ENCODE measurements around the gene DRD1. TPM values are rescaled to one million over a fixed set of nuclear protein-coding genes. Genes with fewer than 3 reads are reported as not detected.
"Not testable (repeated sequence)": the region's sequence is repeated elsewhere in the genome, so short reads cannot be mapped to it uniquely, and the experiment has no call there.

The DRD1 gene
- total RNA-seq, 3 donors from 2014 or later: under 0.01 to 0.33 TPM; not detected in 1

- Histone ChIP-seq H3K27ac (no peak overlapping the region), H3K9me3 (peaks cover 0 to 9% of the 10 kb centered on the region in 2 donors), H3K4me1 (no peaks in the 10 kb centered on the region), H3K36me3 (no peaks in the 10 kb centered on the region), H3K4me3 (no peak overlapping the region), H3K27me3 (no peaks in the 10 kb centered on the region)
- no peak for DNase-seq (ENCODE audit: low spot score in 2 of 2)
- intact Hi-C loops (cut with DNase I; ENCODE audit: low total_unique reads): no loop called here
- TF ChIP-seq POLR2A (IDR thresholded peaks at IDR 0.05) (no peak), POLR2AphosphoS5 (IDR thresholded peaks at IDR 0.05) (no peak), CTCF (IDR thresholded peaks at IDR 0.05) (no peak)
Measured at GRCh38 chr5:175410926-175411325, 33.1 kb downstream of the DRD1 start.

DNA sequence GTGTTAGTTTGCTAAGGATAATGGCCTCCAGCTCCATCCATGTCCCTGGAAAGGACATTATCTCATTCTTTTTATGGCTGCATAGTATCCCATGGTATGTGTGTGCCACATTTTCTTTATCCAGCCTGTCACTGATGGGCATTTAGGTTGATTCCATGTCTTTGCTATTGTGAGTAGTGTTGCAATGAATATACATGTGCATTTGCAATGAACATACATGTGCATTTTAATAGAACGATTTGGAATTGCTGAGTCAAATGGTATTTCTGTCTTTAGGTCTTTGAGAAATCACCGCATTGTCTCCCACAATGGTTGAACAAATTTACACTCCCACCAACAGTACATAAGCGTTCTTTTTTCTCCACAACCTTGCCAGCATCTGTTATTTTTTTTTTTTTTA, 37.7 kb downstream of the DRD1 start:
- H3K27ac ChIP-seq: no peak overlapping the region
- H3K4me3 ChIP-seq: no peak overlapping the region
- no peak for DNase-seq (ENCODE audit: low spot score in 2 of 2)
- no peaks in the 10 kb centered on the region for H3K27me3 ChIP-seq
- intact Hi-C loops (cut with DNase I; ENCODE audit: low total_unique reads): no loop called here
- H3K4me1 ChIP-seq: no peaks in the 10 kb centered on the region
- H3K9me3 ChIP-seq: no peaks in the 10 kb centered on the region
- TF ChIP-seq POLR2A (IDR thresholded peaks at IDR 0.05) (no peak), POLR2AphosphoS5 (IDR thresholded peaks at IDR 0.05) (no peak), CTCF (IDR thresholded peaks at IDR 0.05) (no peak)
- H3K36me3 ChIP-seq: no peaks in the 10 kb centered on the region

DNA sequence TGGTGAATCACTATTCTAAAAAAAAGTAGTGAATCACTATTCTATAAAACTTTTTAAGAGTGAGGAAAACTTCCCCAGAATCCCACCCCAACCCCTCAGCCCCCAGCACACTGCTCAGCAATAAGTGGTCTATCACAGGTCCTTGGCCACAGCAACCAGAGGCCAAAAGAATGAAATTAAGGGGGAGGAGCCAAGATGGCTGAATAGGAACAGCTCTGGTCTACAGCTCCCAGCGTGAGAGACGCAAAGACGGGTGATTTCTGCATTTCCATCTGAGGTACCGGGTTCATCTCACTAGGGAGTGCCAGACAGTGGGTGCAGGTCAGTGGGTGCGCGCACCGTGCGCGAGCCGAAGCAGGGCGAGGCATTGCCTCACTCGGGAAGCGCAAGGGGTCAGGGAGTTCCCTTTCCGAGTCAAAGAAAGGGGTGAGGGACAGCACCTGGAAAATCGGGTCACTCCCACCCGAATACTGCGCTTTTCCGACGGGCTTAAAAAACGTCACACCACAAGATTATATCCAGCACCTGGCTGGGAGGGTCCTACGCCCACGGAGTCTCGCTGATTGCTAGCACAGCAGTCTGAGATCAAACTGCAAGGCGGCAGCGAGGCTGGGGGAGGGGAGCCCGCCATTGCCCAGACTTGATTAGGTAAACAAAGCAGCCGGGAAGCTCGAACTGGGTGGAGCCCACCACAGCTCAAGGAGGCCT, 46.2 kb downstream of the DRD1 start:
- H3K36me3 ChIP-seq; H3K27ac ChIP-seq; H3K4me3 ChIP-seq; H3K9me3 ChIP-seq; H3K4me1 ChIP-seq; intact Hi-C loops (cut with DNase I; ENCODE audit: low total_unique reads); DNase-seq (ENCODE audit: low spot score in 2 of 2); H3K27me3 ChIP-seq: not testable (repeated sequence)

DNA sequence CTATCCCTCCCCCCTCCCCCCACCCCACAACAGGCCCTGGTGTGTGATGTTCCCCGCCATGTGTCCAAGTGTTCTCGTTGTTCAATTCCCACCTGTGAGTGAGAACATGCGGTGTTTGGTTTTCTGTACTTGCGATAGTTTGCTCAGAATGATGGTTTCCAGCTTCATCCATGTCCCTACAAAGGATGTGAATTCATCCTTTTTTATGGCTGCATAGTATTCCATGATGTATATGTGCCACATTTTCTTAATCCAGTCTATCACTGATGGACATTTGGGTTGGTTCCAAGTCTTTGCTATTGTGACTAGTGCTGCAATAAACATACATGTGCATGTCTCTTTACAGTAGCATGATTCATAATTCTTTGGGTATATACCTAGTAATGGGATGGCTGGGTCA, 48.6 kb downstream of the DRD1 start:
- H3K9me3 ChIP-seq; H3K27ac ChIP-seq; H3K4me1 ChIP-seq; H3K4me3 ChIP-seq; intact Hi-C loops (cut with DNase I; ENCODE audit: low total_unique reads); DNase-seq (ENCODE audit: low spot score in 2 of 2); H3K27me3 ChIP-seq; H3K36me3 ChIP-seq: not testable (repeated sequence)

GRCh38 chr5:175394601-175395000, 49.4 kb downstream of the DRD1 start:
- no peaks in the 10 kb centered on the region for H3K4me1 ChIP-seq
- H3K27ac ChIP-seq: no peak overlapping the region
- H3K9me3 ChIP-seq: no peaks in the 10 kb centered on the region
- intact Hi-C loops (cut with DNase I; ENCODE audit: low total_unique reads): no loop called here
- TF ChIP-seq CTCF (IDR thresholded peaks at IDR 0.05) (no peak), POLR2AphosphoS5 (IDR thresholded peaks at IDR 0.05) (no peak), POLR2A (IDR thresholded peaks at IDR 0.05) (no peak)
- H3K36me3 ChIP-seq: no peaks in the 10 kb centered on the region
- no peak overlapping the region for H3K4me3 ChIP-seq
- DNase-seq (ENCODE audit: low spot score in 2 of 2): no peak
- no peaks in the 10 kb centered on the region for H3K27me3 ChIP-seq

GRCh38 chr5:175393897-175394296, 50.1 kb downstream of the DRD1 start:
- Histone ChIP-seq H3K4me3 (no peak overlapping the region), H3K27ac (no peak overlapping the region), H3K36me3 (no peaks in the 10 kb centered on the region), H3K9me3 (no peaks in the 10 kb centered on the region), H3K4me1 (no peaks in the 10 kb centered on the region), H3K27me3 (no peaks in the 10 kb centered on the region)
- no peak for DNase-seq (ENCODE audit: low spot score in 2 of 2)
- intact Hi-C loops (cut with DNase I; ENCODE audit: low total_unique reads): no loop called here
- TF ChIP-seq POLR2AphosphoS5 (IDR thresholded peaks at IDR 0.05) (no peak), POLR2A (IDR thresholded peaks at IDR 0.05) (no peak), CTCF (IDR thresholded peaks at IDR 0.05) (no peak)
